GM23338 (cell line): ENCODE data around the gene ZBTB39. TPM values are rescaled to one million over a fixed set of nuclear protein-coding genes. Genes with fewer than 3 reads are reported as not detected.

Experiments used
- CREB1 ChIP-seq: fragments of 250-450 bp; sonication (Bioruptor Pico); IDR thresholded peaks from 2 replicates; pipeline ENCODE4 v1.5.0; 2020; ENCODE audit warnings: low read depth, mild to moderate bottlenecking, moderate library complexity
- ETS1 ChIP-seq: IDR thresholded peaks from 2 replicates; pipeline ENCODE4 v1.6.1; 2016; ENCODE audit warnings: antibody characterized with exemption
- EZH2phosphoT487 ChIP-seq: fragments of 200-600 bp; sonication (generic); IDR thresholded peaks from one replicate; pipeline ENCODE4 v1.8.1; 2018; ENCODE audit warnings: antibody characterized with exemption; ENCODE audit not compliant: unreplicated experiment
- ZNF114 ChIP-seq: fragments of 250-450 bp; sonication (Bioruptor Pico); IDR thresholded peaks from 2 replicates; pipeline ENCODE4 v1.5.0; 2020; ENCODE audit warnings: mild to moderate bottlenecking, moderate library complexity
- ZNF462 ChIP-seq: fragments of 250-450 bp; sonication (Bioruptor Pico); IDR thresholded peaks from 2 replicates; pipeline ENCODE4 v1.5.0; 2020; ENCODE audit warnings: mild to moderate bottlenecking, moderate library complexity
- polyA plus RNA-seq: library from polyadenylated mRNA; unstranded; fragments of >200 nt; fragmentation: Nextera tagmentation; extraction: Ambion mirVana; gene quantifications from 2 replicates; pipeline ENCODE4 v1.2.1, GENCODE V29; 2016
- total RNA-seq: library from RNA; depleted of rRNA; stranded (reverse); fragments of >200 nt; shearing (Covaris generic); gene quantifications from 2 replicates; pipeline ENCODE4 v1.2.3, GENCODE V29; 2014; rRNA removed

The ZBTB39 gene
- total and polyA plus RNA-seq, 2 experiments from 2014 or later, result 6.6 to 26.7 TPM

GRCh38 chr12:56948881-56949280 is 57.5 kb downstream of the ZBTB39 start (continued):
- TF ChIP-seq ZNF462, result no peak
- TF ChIP-seq CREB1 (CRISPR knock-in tag), result no peak
- no peak for TF ChIP-seq ZNF114 (CRISPR knock-in tag)
- TF ChIP-seq ETS1, result no peak
- no peak for TF ChIP-seq EZH2phosphoT487

Other genes with a start within 250 kb of the ZBTB39 start
- 4.3 and 10.3 TPM in 2 replicates for gene HSD17B6, start 243.2 kb downstream of the ZBTB39 start, total RNA-seq
- 2.7 and 5.2 TPM in 2 replicates for gene HSD17B6, start 243.2 kb downstream of the ZBTB39 start, polyA plus RNA-seq
- gene SDR9C7, start 72.1 kb downstream of the ZBTB39 start, total RNA-seq, result not detected in 2 replicates
- 0.12 TPM in 1 of 2 replicates, not detected in the other for gene SDR9C7, start 72.1 kb downstream of the ZBTB39 start, polyA plus RNA-seq
- 0.62 and 0.66 TPM in 2 replicates for gene RDH16, start 48.9 kb downstream of the ZBTB39 start, total RNA-seq
- 0.28 and 0.52 TPM in 2 replicates for gene RDH16, start 48.9 kb downstream of the ZBTB39 start, polyA plus RNA-seq
- 11.9 and 22.0 TPM in 2 replicates for gene TAC3, start 10.0 kb upstream of the ZBTB39 start, total RNA-seq
- 35.1 and 37.5 TPM in 2 replicates for gene TAC3, start 10.0 kb upstream of the ZBTB39 start, polyA plus RNA-seq
- not detected in 2 replicates for gene MYO1A, start 43.6 kb upstream of the ZBTB39 start, total RNA-seq
- gene MYO1A, start 43.6 kb upstream of the ZBTB39 start, polyA plus RNA-seq, result not detected in 2 replicates
- 35.0 and 36.3 TPM in 2 replicates for gene NEMP1, start 72.2 kb upstream of the ZBTB39 start, total RNA-seq
- 10.3 and 11.9 TPM in 2 replicates for gene NEMP1, start 72.2 kb upstream of the ZBTB39 start, polyA plus RNA-seq
- 19.8 and 20.8 TPM in 2 replicates for gene NAB2, start 82.6 kb upstream of the ZBTB39 start, total RNA-seq
- gene NAB2, start 82.6 kb upstream of the ZBTB39 start, polyA plus RNA-seq, result 6.5 and 6.6 TPM in 2 replicates
- 26.3 and 28.1 TPM in 2 replicates for gene STAT6, start 104.8 kb upstream of the ZBTB39 start, total RNA-seq
- 11.0 and 14.3 TPM in 2 replicates for gene STAT6, start 104.8 kb upstream of the ZBTB39 start, polyA plus RNA-seq
- 130 and 145 TPM in 2 replicates for gene LRP1, start 121.9 kb upstream of the ZBTB39 start, total RNA-seq
- gene LRP1, start 121.9 kb upstream of the ZBTB39 start, polyA plus RNA-seq, result 26.6 and 29.9 TPM in 2 replicates
- not detected in 2 replicates for gene LRP1-AS, start 141.1 kb upstream of the ZBTB39 start, total RNA-seq
- 0.86 TPM in 1 of 2 replicates, not detected in the other for gene LRP1-AS, start 141.1 kb upstream of the ZBTB39 start, polyA plus RNA-seq
- 1.5 and 4.5 TPM in 2 replicates for gene NXPH4, start 210.2 kb upstream of the ZBTB39 start, total RNA-seq
- 0.89 and 1.1 TPM in 2 replicates for gene NXPH4, start 210.2 kb upstream of the ZBTB39 start, polyA plus RNA-seq
- gene SHMT2, start 223.2 kb upstream of the ZBTB39 start, total RNA-seq, result 363 and 387 TPM in 2 replicates
- gene SHMT2, start 223.2 kb upstream of the ZBTB39 start, polyA plus RNA-seq, result 125 and 131 TPM in 2 replicates
- gene STAC3, start 244.6 kb upstream of the ZBTB39 start, total RNA-seq, result 1.2 and 3.0 TPM in 2 replicates
- gene STAC3, start 244.6 kb upstream of the ZBTB39 start, polyA plus RNA-seq, result 0.48 and 0.59 TPM in 2 replicates